NCI-H748 treated with DMSO at 0.1 percent for 48 hours (cell line): ENCODE data around the gene ZNF764.

Experiments used
- DNase-seq: peaks from one replicate; lab custom pipeline; 2025; lab: John Stamatoyannopoulos, UW

The ZNF764 gene

GRCh38 chr16:30570636-30571444 lies 12.7 kb upstream of the ZNF764 start:
- no peak for DNase-seq

- no peak for DNase-seq
Measured at GRCh38 chr16:30569746-30570635, 11.8 kb upstream of the ZNF764 start.

GRCh38 chr16:30569281-30569680 lies 11.1 kb upstream of the ZNF764 start:
- DNase-seq, result no peak

- DNase-seq, result no peak
Measured at GRCh38 chr16:30567991-30568638, 9.9 kb upstream of the ZNF764 start.

- no peak for DNase-seq
Measured at GRCh38 chr16:30567160-30567990, 9.2 kb upstream of the ZNF764 start.

- DNase-seq, result no peak
Measured at GRCh38 chr16:30566531-30566930, 8.4 kb upstream of the ZNF764 start.

GRCh38 chr16:30565984-30566383 lies 7.8 kb upstream of the ZNF764 start:
- no peak for DNase-seq

GRCh38 chr16:30565526-30565925 lies 7.4 kb upstream of the ZNF764 start:
- DNase-seq, result no peak

- no peak for DNase-seq
Measured at GRCh38 chr16:30562021-30562420, 3.8 kb upstream of the ZNF764 start.

GRCh38 chr16:30561089-30561816 lies 3.1 kb upstream of the ZNF764 start:
- DNase-seq, result no peak

GRCh38 chr16:30559690-30560089 lies 1.5 kb upstream of the ZNF764 start:
- DNase-seq, result no peak

GRCh38 chr16:30558789-30559377 lies 709 bp upstream of the ZNF764 start:
- no peak for DNase-seq

GRCh38 chr16:30557707-30557956 lies 542 bp downstream of the ZNF764 start:
- DNase-seq, result no peak

GRCh38 chr16:30556125-30556473 lies 2.1 kb downstream of the ZNF764 start:
- DNase-seq, result no peak

GRCh38 chr16:30555315-30556124 lies 2.7 kb downstream of the ZNF764 start:
- DNase-seq, result no peak

- no peak for DNase-seq
Measured at GRCh38 chr16:30554557-30555314, 3.4 kb downstream of the ZNF764 start.

- DNase-seq, result no peak
Measured at GRCh38 chr16:30553393-30553899, 4.7 kb downstream of the ZNF764 start.

- DNase-seq, result no peak
Measured at GRCh38 chr16:30552956-30553355, 5.2 kb downstream of the ZNF764 start.

- no peak for DNase-seq
Measured at GRCh38 chr16:30551781-30552180, 6.4 kb downstream of the ZNF764 start.
